SK-N-SH (cell line): Measurements from ENCODE around the gene ZC3H8. TPM values are rescaled to one million over a fixed set of nuclear protein-coding genes. Genes with fewer than 3 reads are reported as not detected.
"Not testable (repeated sequence)": the region's sequence is repeated elsewhere in the genome, so short reads cannot be mapped to it uniquely, and the experiment has no call there.

ENCODE experiments used
- CTCF ChIA-PET: fragments of 300-600, 350-600 bp; formaldehyde crosslinking; extraction: SDS; loops from one replicate; lab custom pipeline; 2021; lab: Yijun Ruan, JAX
- POLR2A ChIA-PET: fragments of 350-600 bp; sonication (Branson Sonifier 250); formaldehyde crosslinking; extraction: SDS; loops from one replicate; lab custom pipeline; 2020; ENCODE audit warnings: antibody characterized with exemption, inconsistent platforms; lab: Yijun Ruan, JAX
- DNase-seq: peaks from one replicate; pipeline ENCODE4 v3.0.0; 2012
- H2AFZ ChIP-seq: fragments of 200-600 bp; sonication (generic); 2 replicates; pipeline ENCODE4 v1.8.1; 2016; ENCODE audit warnings: antibody characterized with exemption, mild to moderate bottlenecking, low read depth
- H3F3A ChIP-seq: fragments of 200-600 bp; sonication (generic); replicated peaks from 2 replicates; pipeline ENCODE3; 2016; ENCODE audit warnings: antibody characterized with exemption, mild to moderate bottlenecking; ENCODE audit not compliant: insufficient read depth
- H3K27ac ChIP-seq, 2 experiments: fragments of 200-500 bp in 1 of 2; fragments of 200-600 bp in 1 of 2; sonication (Bioruptor generic) in 1 of 2; sonication (generic), shearing (Covaris generic) in 1 of 2; 2 replicates each; pipeline versions ENCODE4 v1.5.1 to v1.6.1; 2014 to 2016; ENCODE audit warnings: low read depth in 2 of 2, inconsistent platforms in 1 of 2, low read length in 1 of 2, mild to moderate bottlenecking in 1 of 2, mixed read lengths in 1 of 2
- H3K27me3 ChIP-seq: fragments of 200-600 bp; sonication (generic), shearing (Covaris generic); 2 replicates; pipeline ENCODE4 v1.6.1; 2016; ENCODE audit warnings: mixed run types; ENCODE audit not compliant: insufficient read depth
- H3K36me3 ChIP-seq, 2 experiments: fragments of 200-500 bp in 1 of 2; fragments of 200-600 bp in 1 of 2; sonication (Bioruptor generic) in 1 of 2; sonication (generic) in 1 of 2; replicated peaks in 1 of 2; 2 replicates each; pipeline versions ENCODE3 to v1.5.1; 2014 to 2016; ENCODE audit warnings: low read length in 1 of 2, mild to moderate bottlenecking in 1 of 2; ENCODE audit not compliant: insufficient read depth in 2 of 2, control insufficient read depth in 1 of 2
- H3K4me1 ChIP-seq, 2 experiments: fragments of 200-500 bp in 1 of 2; fragments of 200-600 bp in 1 of 2; sonication (Bioruptor generic) in 1 of 2; sonication (generic), shearing (Covaris generic) in 1 of 2; 2 replicates each; pipeline versions ENCODE4 v1.5.1 to v1.6.1; 2014 to 2016; ENCODE audit warnings: low read depth in 1 of 2, low read length in 1 of 2, mixed run types in 1 of 2; ENCODE audit not compliant: insufficient read depth in 2 of 2, control insufficient read depth in 1 of 2
- H3K4me2 ChIP-seq: fragments of 200-600 bp; sonication (generic), shearing (Covaris generic); 2 replicates; pipeline ENCODE4 v1.6.1; 2017; ENCODE audit warnings: mixed run types
- H3K4me3 ChIP-seq, 2 experiments: fragments of 200-500 bp in 1 of 2; fragments of 200-600 bp in 1 of 2; sonication (Bioruptor generic) in 1 of 2; sonication (generic), shearing (Covaris generic) in 1 of 2; 2 replicates each; pipeline versions ENCODE4 v1.5.1 to v1.8.1; 2014 to 2016; ENCODE audit warnings: low read depth in 2 of 2, inconsistent platforms in 1 of 2, low read length in 1 of 2, mild to moderate bottlenecking in 1 of 2, mixed read lengths in 1 of 2, moderate library complexity in 1 of 2
- H3K79me2 ChIP-seq: fragments of 200-600 bp; sonication (generic); 2 replicates; pipeline ENCODE4 v1.8.1; 2017; ENCODE audit warnings: mild to moderate bottlenecking; ENCODE audit not compliant: insufficient read depth
- H3K9ac ChIP-seq: fragments of 200-600 bp; sonication (generic); 2 replicates; pipeline ENCODE4 v1.6.1; 2017; ENCODE audit warnings: mixed run types
- H3K9me2 ChIP-seq: fragments of 200-600 bp; sonication (generic); 2 replicates; pipeline ENCODE4 v1.6.1; 2017; ENCODE audit warnings: mixed run types
- H3K9me3 ChIP-seq: fragments of 200-600 bp; sonication (generic); 2 replicates; pipeline ENCODE4 v1.6.1; 2017; ENCODE audit warnings: mixed run types, mild to moderate bottlenecking, moderate library complexity
- H4K20me1 ChIP-seq: fragments of 200-600 bp; sonication (generic); 2 replicates; pipeline ENCODE4 v1.6.1; 2017; ENCODE audit warnings: mild to moderate bottlenecking, mixed run types; ENCODE audit not compliant: insufficient read depth
- FOXJ3 ChIP-seq: sonication (generic); formaldehyde crosslinking; IDR thresholded peaks from 2 replicates; pipeline ENCODE4 v1.5.1; 2020; ENCODE audit warnings: mild to moderate bottlenecking, missing genetic modification reagents
- GABPA ChIP-seq: IDR thresholded peaks from 2 replicates; pipeline ENCODE4 v1.4.0; 2012; ENCODE audit warnings: low read depth, mild to moderate bottlenecking
- GATA2 ChIP-seq: sonication (generic); formaldehyde crosslinking; IDR thresholded peaks from 2 replicates; pipeline ENCODE4 v1.5.0; 2020; ENCODE audit warnings: mild to moderate bottlenecking, missing genetic modification reagents
- MXI1 ChIP-seq: IDR thresholded peaks from 2 replicates; pipeline ENCODE4 v1.6.1; 2012; ENCODE audit warnings: mild to moderate bottlenecking, low read depth, low read length, improper control_type of control experiment
- RXRA ChIP-seq: IDR thresholded peaks from 2 replicates; pipeline ENCODE4 v1.4.0; 2012; ENCODE audit warnings: low read depth, mild to moderate bottlenecking, borderline replicate concordance
- TAF1 ChIP-seq: IDR thresholded peaks from 2 replicates; pipeline ENCODE4 v1.6.1; 2012; ENCODE audit warnings: low read depth, mild to moderate bottlenecking, low read length, moderate library complexity, borderline replicate concordance
- YY1 ChIP-seq: IDR thresholded peaks from 2 replicates; pipeline ENCODE4 v1.4.0; 2012; ENCODE audit warnings: low read depth, mild to moderate bottlenecking
- WGBS: methylation state at CpG from one replicate; pipeline ENCODE4 v1.1.6; 2017; ENCODE audit warnings: low lambda C conversion rate; 5-methylcytosine and 5-hydroxymethylcytosine counted together
- polyA plus RNA-seq, 3 experiments: library from polyadenylated mRNA; depleted of rRNA; stranded (reverse); fragments of >200 nt; gene quantifications; 2 replicates each; pipeline ENCODE4 v1.2.3, GENCODE V29; 2012
- TF ChIP-seq, protein P1 (sequence below): fragments of 150-350 bp; IDR thresholded peaks from 2 replicates; pipeline ENCODE4 v1.6.1; 2016; ENCODE audit warnings: mild to moderate bottlenecking, low read depth, low read length
- TF ChIP-seq, protein P2 (sequence below): IDR thresholded peaks from 2 replicates; pipeline ENCODE4 v1.4.0; 2012; ENCODE audit warnings: low read depth

Gene ZC3H8
- polyA plus RNA-seq, 1 of the 3 experiments (the other 2 are of a cell fraction) = 3.3 TPM

DNA sequence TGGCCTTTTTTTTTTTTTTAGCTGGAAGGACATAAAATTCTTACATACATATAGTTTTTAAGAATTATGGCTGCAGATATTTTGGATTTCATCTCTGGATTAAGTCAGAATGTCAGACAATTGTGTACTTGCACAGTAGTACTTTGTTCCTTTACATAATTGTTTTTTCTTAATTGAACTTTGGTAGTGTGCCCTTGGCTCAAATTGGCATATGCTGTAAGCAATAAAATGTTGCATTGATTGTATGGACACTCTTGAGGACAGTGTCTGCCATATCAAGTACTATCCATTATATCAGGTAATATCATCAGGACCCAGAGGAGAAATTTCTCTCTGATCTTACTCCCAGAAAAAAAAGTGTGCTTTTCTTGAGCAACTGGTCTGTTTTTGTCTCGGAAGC is 35.8 kb upstream of the ZC3H8 start:
- Histone ChIP-seq H3K27me3 (no peaks in the 10 kb centered on the region), H3K4me3 (no peak overlapping the region), H2AFZ (no peak overlapping the region)
- CTCF ChIA-PET = no interaction called here
- TF ChIP-seq FOXJ3 (CRISPR knock-in tag) (no peak), TAF1 (no peak), RXRA (no peak)
- TF ChIP-seq, protein P1, sequence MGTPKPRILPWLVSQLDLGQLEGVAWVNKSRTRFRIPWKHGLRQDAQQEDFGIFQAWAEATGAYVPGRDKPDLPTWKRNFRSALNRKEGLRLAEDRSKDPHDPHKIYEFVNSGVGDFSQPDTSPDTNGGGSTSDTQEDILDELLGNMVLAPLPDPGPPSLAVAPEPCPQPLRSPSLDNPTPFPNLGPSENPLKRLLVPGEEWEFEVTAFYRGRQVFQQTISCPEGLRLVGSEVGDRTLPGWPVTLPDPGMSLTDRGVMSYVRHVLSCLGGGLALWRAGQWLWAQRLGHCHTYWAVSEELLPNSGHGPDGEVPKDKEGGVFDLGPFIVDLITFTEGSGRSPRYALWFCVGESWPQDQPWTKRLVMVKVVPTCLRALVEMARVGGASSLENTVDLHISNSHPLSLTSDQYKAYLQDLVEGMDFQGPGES = no peak
- TF ChIP-seq, protein P2, sequence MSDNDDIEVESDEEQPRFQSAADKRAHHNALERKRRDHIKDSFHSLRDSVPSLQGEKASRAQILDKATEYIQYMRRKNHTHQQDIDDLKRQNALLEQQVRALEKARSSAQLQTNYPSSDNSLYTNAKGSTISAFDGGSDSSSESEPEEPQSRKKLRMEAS = no peak
- TF ChIP-seq, all 33 proteins: peak for 0
- Histone ChIP-seq H3K4me2 (no peak overlapping the region), H4K20me1 (no peaks in the 10 kb centered on the region), H3K9me2 (no peaks in the 10 kb centered on the region), H3K4me1 (no peaks in the 10 kb centered on the region), H3K9ac (no peak overlapping the region), H3K79me2 (no peaks in the 10 kb centered on the region), H3K9me3 (no peaks in the 10 kb centered on the region), H3F3A (no peaks in the 10 kb centered on the region), H3K36me3 (no peaks in the 10 kb centered on the region), H3K27ac (no peak overlapping the region)
- POLR2A ChIA-PET = no interaction called here
- no peak for DNase-seq
- WGBS = 32% methylated on average over 1 of the region's 1 CpG

DNA sequence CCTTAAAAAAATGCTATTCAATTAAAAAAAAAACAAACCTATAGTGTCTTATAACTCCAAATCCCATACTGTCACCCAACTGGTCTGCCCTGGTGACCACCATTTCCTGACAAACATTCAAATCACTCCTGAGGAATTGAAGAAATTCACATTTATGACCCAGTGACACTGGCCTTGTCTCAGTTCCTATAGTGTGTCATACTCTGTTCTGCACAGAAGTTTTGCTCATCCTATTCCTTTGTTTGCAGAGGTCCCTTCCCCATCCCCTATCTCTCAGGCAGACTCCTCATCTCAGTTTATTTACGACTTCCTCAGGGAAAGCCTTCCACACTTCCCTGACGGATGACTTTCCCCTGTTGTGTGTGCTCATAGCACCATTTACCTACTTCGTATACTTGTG is 35.2 kb upstream of the ZC3H8 start:
- TF ChIP-seq RXRA = no peak
- no peak for TF ChIP-seq MXI1
- no peak for TF ChIP-seq GATA2 (CRISPR knock-in tag)
- TF ChIP-seq GABPA = no peak
- no peak for TF ChIP-seq YY1
- no peak for TF ChIP-seq TAF1
- Histone ChIP-seq H3K4me2 (no peak overlapping the region), H3K79me2 (no peaks in the 10 kb centered on the region), H3K27me3 (no peaks in the 10 kb centered on the region), H3K9me2 (no peaks in the 10 kb centered on the region), H3K36me3 (no peaks in the 10 kb centered on the region), H3K9ac (no peak overlapping the region), H3K4me3 (no peak overlapping the region), H3F3A (no peaks in the 10 kb centered on the region), H3K9me3 (no peaks in the 10 kb centered on the region), H2AFZ (no peak overlapping the region), H4K20me1 (no peaks in the 10 kb centered on the region), H3K27ac (no peak overlapping the region), H3K4me1 (no peaks in the 10 kb centered on the region)
- WGBS = 76% methylated on average over 3 of the region's 3 CpGs
- ChIA-PET CTCF (no interaction called here), POLR2A (no interaction called here)
- DNase-seq = no peak

DNA sequence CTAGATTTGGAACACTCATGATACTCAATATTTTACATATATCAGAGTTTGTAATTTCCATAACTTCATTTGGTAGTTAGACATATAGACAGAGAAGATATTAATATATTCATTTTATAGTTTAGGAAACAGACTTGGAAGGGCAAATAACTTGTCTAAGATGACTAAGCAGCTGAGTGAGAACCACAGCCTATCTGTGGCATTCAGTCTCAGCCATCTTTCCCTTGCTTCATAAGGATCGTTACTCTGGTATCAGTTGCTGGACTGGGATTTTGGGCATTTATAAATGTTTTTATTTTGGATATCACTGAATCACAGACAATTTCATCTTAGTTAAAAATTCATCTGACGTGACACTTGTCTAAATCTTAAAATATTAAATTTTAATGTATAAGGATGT is 28.7 kb upstream of the ZC3H8 start:
- H3K4me3 ChIP-seq, H3K9me2 ChIP-seq, H4K20me1 ChIP-seq, CTCF ChIA-PET, H2AFZ ChIP-seq, H3K9ac ChIP-seq, POLR2A ChIA-PET, H3K36me3 ChIP-seq, H3K4me1 ChIP-seq, H3F3A ChIP-seq, H3K9me3 ChIP-seq, H3K4me2 ChIP-seq, H3K27ac ChIP-seq, H3K27me3 ChIP-seq, H3K79me2 ChIP-seq, DNase-seq: not testable (repeated sequence)
- 78% methylated on average over 2 of the region's 2 CpGs for WGBS

DNA sequence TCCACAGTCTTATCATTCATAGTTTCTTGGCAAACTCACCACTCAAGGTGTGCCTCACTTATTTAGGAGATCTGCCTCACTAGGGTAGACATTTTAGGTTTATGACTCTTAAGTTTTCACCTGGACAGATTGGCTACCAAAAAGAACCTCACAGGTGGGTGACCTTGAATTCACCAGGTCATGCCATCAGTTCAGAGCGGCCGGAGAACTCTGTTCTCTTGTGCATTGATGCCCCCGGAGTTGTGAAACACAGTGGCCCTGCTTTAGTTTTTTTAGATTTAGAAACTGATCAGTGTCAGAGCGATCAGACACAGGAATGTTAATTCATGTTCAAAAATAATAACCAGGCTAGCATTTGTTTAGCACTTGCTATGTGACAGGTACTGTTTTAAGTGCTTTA is 27.2 kb upstream of the ZC3H8 start:
- H3K4me3 ChIP-seq, H3K27ac ChIP-seq, H3K9ac ChIP-seq, H4K20me1 ChIP-seq, H3K4me2 ChIP-seq, H3K9me2 ChIP-seq, H2AFZ ChIP-seq, H3K4me1 ChIP-seq, POLR2A ChIA-PET, H3K36me3 ChIP-seq, H3K27me3 ChIP-seq, H3F3A ChIP-seq, CTCF ChIA-PET, H3K9me3 ChIP-seq, DNase-seq: not testable (repeated sequence)
- H3K79me2 ChIP-seq = peaks cover 12% of the 10 kb centered on the region
- 90% methylated on average over 4 of the region's 4 CpGs for WGBS
